Loucy (cell line): ENCODE results near the gene CHKB.

Source experiments
- CTCF ChIP-seq: fragments of 200-600 bp; sonication (generic); conservative IDR thresholded peaks from 2 replicates; pipeline ENCODE4 v1.5.1; 2014; ENCODE audit warnings: mild to moderate bottlenecking, antibody characterized with exemption, low read length
- EZH2phosphoT487 ChIP-seq: fragments of 200-600 bp; IDR thresholded peaks from 2 replicates; pipeline ENCODE4 v1.6.1; 2018; ENCODE audit warnings: antibody characterized with exemption, mild to moderate bottlenecking, moderate library complexity, borderline replicate concordance

- TF ChIP-seq CTCF: peak; percentile 25
- no peak for TF ChIP-seq EZH2phosphoT487
These were observed 34.4 kb downstream of the CHKB start for GRCh38 chr22:50548040-50548920.
